ENCODE data around the gene MAP3K2. TPM values are rescaled to one million over a fixed set of nuclear protein-coding genes. Genes with fewer than 3 reads are reported as not detected.

MAP3K2 gene
- total RNA-seq, 4 donors from 2014 or later = 44.9 to 79.4 (median 52.4) TPM

GRCh38 chr2:127293386-127293747 lies 94.4 kb downstream of the MAP3K2 start:
- DNase-seq (ENCODE audit: low spot score) (no peak), ATAC-seq (ENCODE audit: low FRiP score) (peak; percentile 28)
- no peak for TF ChIP-seq CTCF (IDR thresholded peaks at IDR 0.05)

GRCh38 chr2:127288274-127288673 lies 99.5 kb downstream of the MAP3K2 start:
- DNase-seq (ENCODE audit: low spot score) (no peak), ATAC-seq (ENCODE audit: low FRiP score) (no peak)
- no peak for TF ChIP-seq CTCF (IDR thresholded peaks at IDR 0.05)

GRCh38 chr2:127283275-127283674 lies 104.5 kb downstream of the MAP3K2 start:
- TF ChIP-seq CTCF (IDR thresholded peaks at IDR 0.05) = no peak

GRCh38 chr2:127280693-127281092 lies 107.1 kb downstream of the MAP3K2 start:
- no peak for TF ChIP-seq CTCF (IDR thresholded peaks at IDR 0.05)
- no peak for DNase-seq (ENCODE audit: low spot score)
- no peak for ATAC-seq (ENCODE audit: low FRiP score)

More at GRCh38 chr2:127283275-127283674, 104.5 kb downstream of the MAP3K2 start:
- DNase-seq (ENCODE audit: low spot score) (no peak), ATAC-seq (ENCODE audit: low FRiP score) (no peak)

GRCh38 chr2:127279781-127280180 lies 108.0 kb downstream of the MAP3K2 start:
- TF ChIP-seq CTCF (IDR thresholded peaks at IDR 0.05) = no peak
- ATAC-seq (ENCODE audit: low FRiP score) = no peak
- DNase-seq (ENCODE audit: low spot score) = no peak

GRCh38 chr2:127278959-127279358 lies 108.8 kb downstream of the MAP3K2 start:
- DNase-seq (ENCODE audit: low spot score) (no peak), ATAC-seq (ENCODE audit: low FRiP score) (no peak)

More at GRCh38 chr2:127278959-127279358, 108.8 kb downstream of the MAP3K2 start:
- TF ChIP-seq CTCF (IDR thresholded peaks at IDR 0.05) = no peak
